ES-I3 (cell line): ENCODE data around the gene CAPNS1.
A peak's percentile ranks its signal among the peaks of the same experiment; 100 is the strongest.
"Not testable (repeated sequence)": the region's sequence is repeated elsewhere in the genome, so short reads cannot be mapped to it uniquely, and the experiment has no call there.

ENCODE experiments used
- H3K36me3 ChIP-seq: 2 replicates; pipeline ENCODE4 v1.6.1; 2013; ENCODE audit warnings: mild to moderate bottlenecking, low read length, control low read depth, moderate library complexity; ENCODE audit not compliant: insufficient read depth
- H3K4me1 ChIP-seq: 2 replicates; pipeline ENCODE4 v1.6.1; 2013; ENCODE audit warnings: mild to moderate bottlenecking, control low read depth, low read length; ENCODE audit not compliant: insufficient read depth
- H3K9ac ChIP-seq: 2 replicates; pipeline ENCODE4 v1.6.1; 2013; ENCODE audit warnings: low read depth, mild to moderate bottlenecking, low read length, moderate library complexity
- H3K9me3 ChIP-seq: 2 replicates; pipeline ENCODE4 v1.6.1; 2013; ENCODE audit warnings: mild to moderate bottlenecking, low read length, moderate library complexity; ENCODE audit not compliant: control insufficient read depth, insufficient read depth

The CAPNS1 gene

GRCh38 chr19:36151144-36152018, 11.5 kb downstream of the CAPNS1 start:
- Histone ChIP-seq H3K36me3 (peaks cover 8% of the 10 kb centered on the region), H3K9ac (peak overlapping the region; percentile 54), H3K9me3 (no peaks in the 10 kb centered on the region), H3K4me1 (peaks cover 3% of the 10 kb centered on the region; the same call in 1 of the 2 replicates)

- peaks cover 3% of the 10 kb centered on the region; the same call in 1 of the 2 replicates for H3K4me1 ChIP-seq
- H3K9me3 ChIP-seq: no peaks in the 10 kb centered on the region
- H3K36me3 ChIP-seq: peaks cover 6% of the 10 kb centered on the region; the same call in 1 of the 2 replicates
- H3K9ac ChIP-seq: peak overlapping the region; percentile 54
These were observed 12.1 kb downstream of the CAPNS1 start for GRCh38 chr19:36152019-36152351.

GRCh38 chr19:36152352-36153091, 12.7 kb downstream of the CAPNS1 start, which contains the start of gene COX7A1:
COX7A1 (minus strand) TSS chr19:36152447; CDS start chr19:36152407, 40 bp downstream.
- Histone ChIP-seq H3K36me3 (peaks cover 4% of the 10 kb centered on the region; the same call in 1 of the 2 replicates), H3K4me1 (peaks cover 3% of the 10 kb centered on the region; the same call in 1 of the 2 replicates), H3K9ac (peak within 1 kb of the TSS; percentile 54), H3K9me3 (no peaks in the 10 kb centered on the region)

GRCh38 chr19:36153126-36153525, 13.3 kb downstream of the CAPNS1 start:
- peaks cover 3% of the 10 kb centered on the region; the same call in 1 of the 2 replicates for H3K4me1 ChIP-seq
- no peaks in the 10 kb centered on the region for H3K9me3 ChIP-seq
- peaks cover 4% of the 10 kb centered on the region; the same call in 1 of the 2 replicates for H3K36me3 ChIP-seq
- no peak overlapping the region for H3K9ac ChIP-seq

GRCh38 chr19:36160821-36161596, 21.1 kb downstream of the CAPNS1 start:
- Histone ChIP-seq H3K4me1 (peaks cover 12% of the 10 kb centered on the region), H3K9me3 (no peaks in the 10 kb centered on the region), H3K36me3 (no peaks in the 10 kb centered on the region), H3K9ac (peak overlapping the region; percentile 12; the same call in 1 of the 2 replicates)

- Histone ChIP-seq H3K9me3 (no peaks in the 10 kb centered on the region), H3K9ac (no peak overlapping the region), H3K4me1 (peaks cover 12% of the 10 kb centered on the region), H3K36me3 (no peaks in the 10 kb centered on the region)
These were observed 23.9 kb downstream of the CAPNS1 start for GRCh38 chr19:36163813-36164212.

GRCh38 chr19:36169084-36169760, 29.4 kb downstream of the CAPNS1 start:
- Histone ChIP-seq H3K36me3 (no peaks in the 10 kb centered on the region), H3K9ac (no peak overlapping the region), H3K9me3 (no peaks in the 10 kb centered on the region), H3K4me1 (no peaks in the 10 kb centered on the region)

- no peak overlapping the region for H3K9ac ChIP-seq
- no peaks in the 10 kb centered on the region; the same call in 1 of the 2 replicates for H3K36me3 ChIP-seq
- H3K4me1 ChIP-seq: no peaks in the 10 kb centered on the region
These were observed 33.0 kb downstream of the CAPNS1 start for GRCh38 chr19:36172852-36173251.

GRCh38 chr19:36173846-36174245, 34.0 kb downstream of the CAPNS1 start:
- H3K4me1 ChIP-seq, H3K9ac ChIP-seq, H3K36me3 ChIP-seq, H3K9me3 ChIP-seq: not testable (repeated sequence)

More at GRCh38 chr19:36172852-36173251, 33.0 kb downstream of the CAPNS1 start:
- no peaks in the 10 kb centered on the region; the same call in 1 of the 2 replicates for H3K9me3 ChIP-seq

GRCh38 chr19:36179077-36179476, 39.2 kb downstream of the CAPNS1 start:
- H3K36me3 ChIP-seq, H3K9me3 ChIP-seq: not testable (repeated sequence)
- peaks cover 11% of the 10 kb centered on the region for H3K4me1 ChIP-seq

GRCh38 chr19:36182612-36183244, 42.9 kb downstream of the CAPNS1 start:
- Histone ChIP-seq H3K4me1 (peaks cover 11% of the 10 kb centered on the region), H3K9ac (no peak overlapping the region), H3K36me3 (no peaks in the 10 kb centered on the region), H3K9me3 (no peaks in the 10 kb centered on the region; the same call in 1 of the 2 replicates)

More at GRCh38 chr19:36179077-36179476, 39.2 kb downstream of the CAPNS1 start:
- H3K9ac ChIP-seq: not testable (repeated sequence)

- Histone ChIP-seq H3K9me3 (no peaks in the 10 kb centered on the region; the same call in 1 of the 2 replicates), H3K4me1 (peaks cover 11% of the 10 kb centered on the region), H3K9ac (no peak overlapping the region), H3K36me3 (no peaks in the 10 kb centered on the region)
These were observed 43.4 kb downstream of the CAPNS1 start for GRCh38 chr19:36183245-36183628.

- H3K36me3 ChIP-seq, H3K9ac ChIP-seq, H3K9me3 ChIP-seq: not testable (repeated sequence)
- H3K4me1 ChIP-seq: peaks cover 11% of the 10 kb centered on the region
These were observed 46.9 kb downstream of the CAPNS1 start for GRCh38 chr19:36186722-36187121.
